ENCODE data around the gene TMEM223. TPM values are rescaled to one million over a fixed set of nuclear protein-coding genes. Genes with fewer than 3 reads are reported as not detected.

The TMEM223 gene
- total RNA-seq, 2 experiments from 2014 or later = 6.2 to 8.7 TPM

DNA sequence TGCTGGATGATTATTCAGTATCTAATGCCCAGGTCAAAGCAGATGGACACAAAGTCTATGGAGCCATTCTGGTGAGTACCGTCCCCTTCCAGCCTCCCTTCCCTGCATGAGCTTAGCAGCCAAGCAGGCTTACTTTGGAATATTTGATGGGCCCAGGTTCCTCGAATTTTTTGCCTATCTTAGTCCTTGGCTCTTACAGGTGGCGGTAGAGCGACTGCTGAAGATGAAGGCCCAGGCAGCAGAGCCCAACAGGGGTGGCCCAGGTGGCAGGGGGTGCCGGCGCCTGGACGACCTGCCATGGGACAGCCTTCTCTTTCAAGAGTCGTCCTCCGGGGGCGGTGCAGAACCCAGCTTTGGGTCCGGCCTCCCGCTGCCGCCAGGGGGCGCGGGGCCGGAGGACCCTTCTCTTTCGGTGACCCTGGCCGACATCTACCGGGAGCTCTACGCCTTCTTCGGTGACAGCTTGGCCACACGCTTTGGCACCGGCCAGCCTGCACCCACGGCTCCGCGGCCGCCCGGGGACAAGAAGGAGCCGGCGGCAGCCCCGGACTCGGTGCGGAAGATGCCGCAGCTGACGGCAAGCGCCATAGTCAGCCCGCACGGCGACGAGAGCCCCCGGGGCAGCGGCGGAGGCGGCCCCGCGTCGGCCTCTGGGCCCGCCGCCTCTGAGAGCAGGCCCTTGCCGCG lies 5.3 kb downstream of the TMEM223 start:
- intact Hi-C loops (cut with DNase I, micrococcal nuclease) = loop anchor here (1.0 to 5.0 kb wide), 9 partner anchors 16 to 194 kb away; partner anchors contain the start of genes NXF1 (in 1 of the 2), TAF6L (in 1 of the 2), TUT1 (in 1 of the 2) and WDR74 (in 1 of the 2)
- CTCF ChIA-PET = interaction anchor here (0.5 to 3.5 kb wide), 44 partner anchors 8 to 1913 kb away, joined by 3 to 81 read pairs (median 6); partner anchors contain the start of genes B3GAT3, C11orf98, CSKMT and HNRNPUL2
- H3K4me3 ChIP-seq (ENCODE audit: low read length) = peak overlapping the region; percentile 77
- Mint-ChIP-seq H3K27ac (peak overlapping the region; percentile 98), H3K4me1 (ENCODE audit: low read depth) (peaks cover 49% of the 10 kb centered on the region), H3K27me3 (no peaks in the 10 kb centered on the region), H3K36me3 (ENCODE audit: low read depth) (peaks cover 60% of the 10 kb centered on the region), H3K4me3 (peak overlapping the region; percentile 91), H3K9me3 (no peaks in the 10 kb centered on the region)
- POLR2A ChIA-PET = interaction anchor here (0.6 to 8.8 kb wide), 28 partner anchors 10 to 229 kb away, joined by 3 to 273 read pairs (median 14); partner anchors contain the start of genes BSCL2, C11orf98, CSKMT and EEF1G
- peaks cover 47% of the 10 kb centered on the region for H3K4me1 ChIP-seq (ENCODE audit: insufficient read depth, low read length)
- TF ChIP-seq CTCF (IDR thresholded peaks at IDR 0.05) = peak; percentile 98
- no peaks in the 10 kb centered on the region for H3K9me3 ChIP-seq (ENCODE audit: control insufficient read depth in 1 of 2, insufficient read depth in 1 of 2, low read length in 2 of 2)
- DNase-seq (peak; percentile 71 to 92 (median 82)), ATAC-seq (ENCODE audit: poor library complexity) (peak; percentile 59)
- no peaks in the 10 kb centered on the region for H3K27me3 ChIP-seq (ENCODE audit: control insufficient read depth in 1 of 2, insufficient read depth in 2 of 2, low read length in 2 of 2)
- H3K36me3 ChIP-seq (ENCODE audit: insufficient read depth, low read length) = peaks cover 28% of the 10 kb centered on the region
- H3K27ac ChIP-seq (ENCODE audit: low read depth in 1 of 2, low read length in 2 of 2) = peak overlapping the region; percentile 80 to 92

GRCh38 chr11:62782753-62783152 lies 9.1 kb downstream of the TMEM223 start:
- no peaks in the 10 kb centered on the region for H3K9me3 Mint-ChIP-seq
- H3K36me3 Mint-ChIP-seq (ENCODE audit: low read depth) = peaks cover 36% of the 10 kb centered on the region
- ATAC-seq (ENCODE audit: poor library complexity) = no peak
- H3K27me3 Mint-ChIP-seq = no peaks in the 10 kb centered on the region
- H3K4me3 Mint-ChIP-seq = no peak overlapping the region
- CTCF ChIA-PET = no interaction called here
- peaks cover 11% of the 10 kb centered on the region for H3K36me3 ChIP-seq (ENCODE audit: insufficient read depth, low read length)
- peaks cover 17% of the 10 kb centered on the region for H3K4me1 Mint-ChIP-seq (ENCODE audit: low read depth)
- no peak overlapping the region for H3K4me3 ChIP-seq (ENCODE audit: low read length)
- no peak for TF ChIP-seq CTCF (IDR thresholded peaks at IDR 0.05)
- H3K27ac Mint-ChIP-seq = peak overlapping the region; percentile 24
- no peaks in the 10 kb centered on the region for H3K9me3 ChIP-seq (ENCODE audit: control insufficient read depth in 1 of 2, insufficient read depth in 1 of 2, low read length in 2 of 2)
- no peak for DNase-seq
- H3K27me3 ChIP-seq (ENCODE audit: control insufficient read depth in 1 of 2, insufficient read depth in 2 of 2, low read length in 2 of 2) = no peaks in the 10 kb centered on the region
- no peak overlapping the region for H3K27ac ChIP-seq (ENCODE audit: low read depth in 1 of 2, low read length in 2 of 2)
- POLR2A ChIA-PET = interaction anchor here (0.7 kb wide), 1 partner anchor 12 kb away, joined by 3 read pairs; the partner anchor contains the start of gene TAF6L
- intact Hi-C loops (cut with DNase I, micrococcal nuclease) = no loop called here
- H3K4me1 ChIP-seq (ENCODE audit: insufficient read depth, low read length) = peaks cover 16% of the 10 kb centered on the region

GRCh38 chr11:62778441-62778840 lies 13.4 kb downstream of the TMEM223 start:
- ChIA-PET CTCF (no interaction called here), POLR2A (no interaction called here)
- no peaks in the 10 kb centered on the region for H3K9me3 ChIP-seq (ENCODE audit: control insufficient read depth in 1 of 2, insufficient read depth in 1 of 2, low read length in 2 of 2)
- intact Hi-C loops (cut with DNase I, micrococcal nuclease) = no loop called here
- Mint-ChIP-seq H3K4me1 (ENCODE audit: low read depth) (no peaks in the 10 kb centered on the region), H3K36me3 (ENCODE audit: low read depth) (peaks cover 46% of the 10 kb centered on the region), H3K27ac (no peak overlapping the region), H3K9me3 (no peaks in the 10 kb centered on the region), H3K4me3 (peak overlapping the region; percentile 15), H3K27me3 (no peaks in the 10 kb centered on the region)
- no peaks in the 10 kb centered on the region for H3K27me3 ChIP-seq (ENCODE audit: control insufficient read depth in 1 of 2, insufficient read depth in 2 of 2, low read length in 2 of 2)
- H3K4me1 ChIP-seq (ENCODE audit: insufficient read depth, low read length) = peaks cover 10% of the 10 kb centered on the region
- DNase-seq (no peak), ATAC-seq (ENCODE audit: poor library complexity) (no peak)
- no peak overlapping the region for H3K4me3 ChIP-seq (ENCODE audit: low read length)
- peaks cover 21% of the 10 kb centered on the region for H3K36me3 ChIP-seq (ENCODE audit: insufficient read depth, low read length)
- no peak for TF ChIP-seq CTCF (IDR thresholded peaks at IDR 0.05)
- no peak overlapping the region for H3K27ac ChIP-seq (ENCODE audit: low read depth in 1 of 2, low read length in 2 of 2)
